ENCODE measurements around the gene ITPKC. TPM values are rescaled to one million over a fixed set of nuclear protein-coding genes. Genes with fewer than 3 reads are reported as not detected.

The ITPKC gene
- total and polyA plus RNA-seq, 9 of the 15 experiments (the other 6 are each of a cell fraction or from before 2014, with no cell fraction given), result 0.08 to 9.3 (median 5.8) TPM

- no peak for TF ChIP-seq SFPQ (IDR thresholded peaks at IDR 0.05; ENCODE audit: low read depth, low read length)
- no peak for TF ChIP-seq SAP30 (IDR thresholded peaks at IDR 0.05; ENCODE audit: borderline replicate concordance, insufficient read depth, low read depth, low read length, poor library complexity, severe bottlenecking)
- TF ChIP-seq GABPA (tag; conservative IDR thresholded peaks at IDR 0.05; ENCODE audit: low read depth), result peak; percentile 85
- no peak for TF ChIP-seq KAT8 (IDR thresholded peaks at IDR 0.05; ENCODE audit: low read depth)
- TF ChIP-seq MYC (IDR thresholded peaks at IDR 0.05; ENCODE audit: low read depth, low read length), result peak; percentile 96
- TF ChIP-seq MYC (CRISPR knock-in tag; IDR thresholded peaks at IDR 0.05; ENCODE audit: borderline replicate concordance, low read depth), result peak; percentile 88
- TF ChIP-seq NBN (IDR thresholded peaks at IDR 0.05; ENCODE audit: low read depth), result peak; percentile 89
- no peak for TF ChIP-seq FOXO4 (CRISPR knock-in tag; IDR thresholded peaks at IDR 0.05)
- peak; percentile 45 for TF ChIP-seq SUPT5H (IDR thresholded peaks at IDR 0.05)
- peak; percentile 83; the same call in 1 of the 2 replicates for TF ChIP-seq ZNF668 (CRISPR knock-in tag; IDR thresholded peaks at IDR 0.05)
- peak; percentile 98 for TF ChIP-seq EP400 (IDR thresholded peaks at IDR 0.05)
- TF ChIP-seq GTF2E2 (tag; IDR thresholded peaks at IDR 0.05), result no peak
- 0 out of 2 replicates have a peak, but pooled peaks have one; percentile 41 for TF ChIP-seq ZFPM2 (CRISPR knock-in tag; IDR thresholded peaks at IDR 0.05)
- TF ChIP-seq NFXL1 (CRISPR knock-in tag; IDR thresholded peaks at IDR 0.05), result no peak
- TF ChIP-seq ZMIZ1 (IDR thresholded peaks at IDR 0.05; ENCODE audit: low read depth in 2 of 2, low read length in 2 of 2), result no peak
- peak; percentile 19; the same call in 1 of the 2 replicates for TF ChIP-seq PHF21A (IDR thresholded peaks at IDR 0.05; ENCODE audit: borderline replicate concordance, low read depth)
- TF ChIP-seq KDM4B (IDR thresholded peaks at IDR 0.05; ENCODE audit: borderline replicate concordance in 2 of 2, low read depth in 1 of 2), result no peak
- TF ChIP-seq ZNF780A (CRISPR knock-in tag; IDR thresholded peaks at IDR 0.05), result no peak
- no peak for TF ChIP-seq SRSF3 (IDR thresholded peaks at IDR 0.05; ENCODE audit: insufficient read depth, low read length)
- TF ChIP-seq SRSF9 (IDR thresholded peaks at IDR 0.05; ENCODE audit: borderline replicate concordance, low read depth, low read length), result no peak
- peak; percentile 88 for TF ChIP-seq L3MBTL2 (IDR thresholded peaks at IDR 0.05)
Observed at GRCh38 chr19:40750058-40750873, 33.4 kb downstream of the ITPKC start, which contains the start of gene ACTMAP (continued).
